Glutamatergic neuron (in vitro differentiated cells): ENCODE measurements around the gene FSCN2. TPM values are rescaled to one million over a fixed set of nuclear protein-coding genes. Genes with fewer than 3 reads are reported as not detected.

Source experiments
- DNase-seq: peaks from one replicate; pipeline ENCODE4 v3.0.0; 2022
- H3K27ac Mint-ChIP-seq: one replicate; pipeline ENCODE4 v1.8.0; 2020; ENCODE audit warnings: mild to moderate bottlenecking, mixed read lengths, inconsistent platforms; ENCODE audit not compliant: unreplicated experiment
- H3K27me3 Mint-ChIP-seq: one replicate; pipeline ENCODE4 v1.8.0; 2020; ENCODE audit warnings: mild to moderate bottlenecking, moderate library complexity, mixed read lengths, inconsistent platforms; ENCODE audit not compliant: unreplicated experiment
- H3K36me3 Mint-ChIP-seq: one replicate; pipeline ENCODE4 v1.8.0; 2020; ENCODE audit warnings: mild to moderate bottlenecking, mixed read lengths, inconsistent platforms; ENCODE audit not compliant: unreplicated experiment
- H3K4me1 Mint-ChIP-seq: one replicate; pipeline ENCODE4 v1.8.0; 2020; ENCODE audit warnings: mild to moderate bottlenecking, low read depth, mixed read lengths, inconsistent platforms; ENCODE audit not compliant: unreplicated experiment
- H3K4me3 Mint-ChIP-seq: one replicate; pipeline ENCODE4 v1.8.0; 2020; ENCODE audit warnings: mild to moderate bottlenecking, mixed read lengths, inconsistent platforms; ENCODE audit not compliant: unreplicated experiment
- H3K9me3 Mint-ChIP-seq: one replicate; pipeline ENCODE4 v1.8.0; 2020; ENCODE audit warnings: mild to moderate bottlenecking, moderate library complexity, mixed read lengths, inconsistent platforms; ENCODE audit not compliant: unreplicated experiment
- total RNA-seq: library from RNA; stranded (reverse); fragmentation: NEBNext Ultra II Directional; extraction: Animal tissue kit (Norgen Biotek cat#: 25700); gene quantifications from one replicate; pipeline ENCODE4 v1.2.1, GENCODE V29; 2021; ENCODE audit not compliant: unreplicated experiment
- TF ChIP-seq, protein P1 (sequence below): fragments of 200-600 bp; sonication (generic); IDR thresholded peaks from one replicate; pipeline ENCODE4 v1.5.0; 2021; ENCODE audit not compliant: partially characterized antibody, unreplicated experiment

FSCN2 gene
- total RNA-seq, 1 donor from 2014 or later = 6.1 TPM

DNA sequence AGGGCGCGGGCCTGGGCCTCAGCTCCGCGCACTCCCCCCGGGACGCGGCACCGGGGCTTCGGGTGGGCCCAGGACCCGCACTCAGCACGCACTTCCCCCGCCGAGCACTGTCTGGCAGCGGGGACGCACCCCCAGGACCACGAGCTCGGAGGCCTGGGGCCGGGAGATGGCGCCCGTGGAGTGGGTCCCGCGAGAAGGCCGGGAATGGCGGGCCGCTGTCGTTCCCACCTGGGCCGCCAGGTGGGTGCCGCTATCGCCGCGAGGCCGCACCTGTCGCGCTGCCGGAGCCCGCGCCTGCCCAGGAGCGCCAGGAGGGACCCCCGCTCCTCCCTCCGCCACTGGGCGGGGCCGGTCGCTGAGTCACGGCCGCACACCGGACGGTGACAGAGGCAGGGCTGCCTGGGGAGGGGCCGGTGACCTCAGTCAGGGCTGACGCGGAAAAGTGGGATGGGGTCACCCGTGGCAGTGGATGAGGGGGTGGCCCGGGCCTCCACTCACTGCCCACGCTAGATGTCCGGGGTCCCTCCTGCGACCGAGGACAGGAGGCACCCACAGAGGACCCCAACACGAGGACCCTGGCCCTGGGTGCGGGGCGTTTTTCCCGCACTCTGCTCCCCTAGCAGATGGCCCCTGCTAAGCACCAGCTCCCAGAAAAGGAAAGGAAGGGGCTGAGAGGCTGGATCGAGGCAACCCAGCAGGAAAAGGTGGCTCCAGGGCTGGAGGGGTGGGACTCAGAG is 8.7 kb upstream of the FSCN2 start:
- TF ChIP-seq, protein P1, sequence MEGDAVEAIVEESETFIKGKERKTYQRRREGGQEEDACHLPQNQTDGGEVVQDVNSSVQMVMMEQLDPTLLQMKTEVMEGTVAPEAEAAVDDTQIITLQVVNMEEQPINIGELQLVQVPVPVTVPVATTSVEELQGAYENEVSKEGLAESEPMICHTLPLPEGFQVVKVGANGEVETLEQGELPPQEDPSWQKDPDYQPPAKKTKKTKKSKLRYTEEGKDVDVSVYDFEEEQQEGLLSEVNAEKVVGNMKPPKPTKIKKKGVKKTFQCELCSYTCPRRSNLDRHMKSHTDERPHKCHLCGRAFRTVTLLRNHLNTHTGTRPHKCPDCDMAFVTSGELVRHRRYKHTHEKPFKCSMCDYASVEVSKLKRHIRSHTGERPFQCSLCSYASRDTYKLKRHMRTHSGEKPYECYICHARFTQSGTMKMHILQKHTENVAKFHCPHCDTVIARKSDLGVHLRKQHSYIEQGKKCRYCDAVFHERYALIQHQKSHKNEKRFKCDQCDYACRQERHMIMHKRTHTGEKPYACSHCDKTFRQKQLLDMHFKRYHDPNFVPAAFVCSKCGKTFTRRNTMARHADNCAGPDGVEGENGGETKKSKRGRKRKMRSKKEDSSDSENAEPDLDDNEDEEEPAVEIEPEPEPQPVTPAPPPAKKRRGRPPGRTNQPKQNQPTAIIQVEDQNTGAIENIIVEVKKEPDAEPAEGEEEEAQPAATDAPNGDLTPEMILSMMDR = peak; percentile 77
- Mint-ChIP-seq H3K36me3 (no peaks in the 10 kb centered on the region), H3K4me3 (no peak overlapping the region), H3K27me3 (peaks cover 15% of the 10 kb centered on the region), H3K27ac (no peak overlapping the region), H3K4me1 (peaks cover 13% of the 10 kb centered on the region), H3K9me3 (peaks cover 10% of the 10 kb centered on the region)
- no peak for DNase-seq

DNA sequence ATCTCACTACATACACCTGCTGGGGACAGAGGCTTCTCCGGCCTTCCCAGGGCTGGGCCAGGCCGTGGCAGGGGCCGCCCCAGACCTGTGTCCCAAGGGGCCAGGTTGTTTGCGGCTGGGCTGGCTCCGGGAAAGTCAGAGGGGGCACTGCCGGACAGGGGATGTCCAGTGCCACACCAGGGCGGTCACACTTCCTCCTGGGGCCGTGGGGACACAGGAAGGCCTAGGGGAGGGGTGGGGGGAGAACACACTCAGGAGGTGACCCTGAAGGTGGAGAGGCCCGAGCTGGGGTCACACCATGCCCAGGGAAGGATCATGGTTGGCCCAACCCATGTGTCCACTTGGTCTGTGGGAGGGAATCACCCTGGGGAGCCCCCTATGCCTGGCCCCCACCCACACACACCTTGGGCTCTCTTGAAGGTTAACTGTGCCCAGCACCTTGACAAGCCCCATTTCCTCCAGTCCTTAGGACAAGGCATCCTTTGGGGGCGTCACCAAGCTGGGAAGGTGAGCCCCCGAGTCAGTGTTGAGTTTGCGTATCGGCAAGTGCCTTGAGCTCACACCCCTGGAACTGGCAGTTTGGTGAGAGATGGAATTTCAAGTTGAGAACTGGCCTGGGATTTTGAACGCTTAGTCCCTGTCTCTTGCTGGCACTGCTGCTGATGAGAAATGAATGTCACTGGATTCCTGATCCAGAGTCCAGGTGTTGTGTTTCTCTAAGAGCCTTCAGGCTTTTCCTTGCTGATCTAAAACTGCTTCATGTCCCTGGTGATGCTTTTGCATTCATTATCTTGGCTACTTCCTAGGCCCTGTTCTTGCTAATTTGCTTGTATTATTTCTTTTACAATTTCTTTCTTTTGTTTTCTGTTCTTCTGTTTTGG is 7.9 kb upstream of the FSCN2 start:
- Mint-ChIP-seq H3K4me3 (peak overlapping the region; percentile 79), H3K9me3 (peaks cover 8% of the 10 kb centered on the region), H3K4me1 (peaks cover 13% of the 10 kb centered on the region), H3K36me3 (no peaks in the 10 kb centered on the region), H3K27me3 (peaks cover 16% of the 10 kb centered on the region), H3K27ac (peak overlapping the region; percentile 52)
- DNase-seq = peak; percentile 5
- TF ChIP-seq, protein P1 = no peak

- no peak overlapping the region for H3K4me3 Mint-ChIP-seq
- TF ChIP-seq, protein P1 = peak; percentile 44
- H3K36me3 Mint-ChIP-seq = no peaks in the 10 kb centered on the region
- H3K9me3 Mint-ChIP-seq = peaks cover 9% of the 10 kb centered on the region
- H3K27ac Mint-ChIP-seq = no peak overlapping the region
- peak; percentile 72 for DNase-seq
- peaks cover 10% of the 10 kb centered on the region for H3K4me1 Mint-ChIP-seq
- H3K27me3 Mint-ChIP-seq = peaks cover 12% of the 10 kb centered on the region
Observed at GRCh38 chr17:81522491-81523401, 5.4 kb upstream of the FSCN2 start.

DNA sequence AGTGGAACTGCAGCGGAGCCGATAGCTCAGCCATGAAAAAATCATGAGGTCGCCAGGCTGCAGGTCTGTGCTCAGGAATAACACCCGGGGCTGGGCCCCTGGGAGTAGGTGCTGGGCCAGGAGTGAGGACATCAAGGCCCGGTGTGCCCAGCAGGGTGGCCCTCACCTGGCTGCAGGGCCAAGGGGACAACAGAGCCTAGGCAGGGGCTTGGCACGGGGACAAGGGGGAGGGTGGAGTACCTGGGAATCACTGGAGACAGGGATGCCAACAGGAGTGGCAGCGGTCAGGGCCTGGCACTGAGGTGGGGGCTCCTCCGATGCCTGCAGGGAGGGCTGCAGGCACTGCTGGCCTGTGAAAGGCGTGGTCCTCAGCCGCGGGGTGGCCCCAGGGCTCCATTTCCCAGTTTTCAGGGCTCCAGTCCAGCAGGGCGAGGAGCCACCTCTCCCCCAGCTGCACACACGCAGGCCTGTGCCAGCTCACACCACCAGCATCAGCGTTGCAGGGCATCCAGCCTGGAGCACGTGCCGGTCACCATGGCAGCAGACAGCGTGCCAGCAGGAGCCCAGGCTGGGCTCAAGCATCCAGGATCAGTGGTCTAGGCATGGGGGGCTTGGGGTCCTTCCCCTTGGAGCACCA is 4.7 kb upstream of the FSCN2 start:
- H3K4me3 Mint-ChIP-seq = no peak overlapping the region
- DNase-seq = no peak
- H3K27ac Mint-ChIP-seq = no peak overlapping the region
- H3K4me1 Mint-ChIP-seq = peaks cover 6% of the 10 kb centered on the region
- H3K27me3 Mint-ChIP-seq = peaks cover 12% of the 10 kb centered on the region
- H3K9me3 Mint-ChIP-seq = peaks cover 9% of the 10 kb centered on the region
- H3K36me3 Mint-ChIP-seq = no peaks in the 10 kb centered on the region
- TF ChIP-seq, protein P1 = no peak
